Upper lobe of left lung (tissue), 6 donors: ENCODE results near the gene KRABD2.
"Not testable (repeated sequence)": the region's sequence is repeated elsewhere in the genome, so short reads cannot be mapped to it uniquely, and the experiment has no call there.

ENCODE experiments used
- ATAC-seq, 2 donors: fragments of 200-7000 bp; cut with Tn5 transposase; one replicate each; pipeline ENCODE4 v1.9.1; 2022; ENCODE audit warnings: mild to moderate bottlenecking in 2 of 2, moderate library complexity in 2 of 2; ENCODE audit not compliant: low FRiP score in 2 of 2
- DNase-seq, 2 donors: peaks; one replicate each; pipeline ENCODE4 v3.0.0-alpha.2; 2019 to 2020
- H3K27ac ChIP-seq, 4 donors: fragments of 200-600 bp; sonication (generic); one replicate each; pipeline ENCODE4 v1.5.1; 2016 to 2019
- H3K27me3 ChIP-seq, 4 donors: fragments of 200-600 bp; sonication (generic); one replicate each; pipeline ENCODE4 v1.5.1; 2017 to 2019
- H3K36me3 ChIP-seq, 4 donors: fragments of 200-600 bp; sonication (generic); one replicate each; pipeline ENCODE4 v1.5.1; 2016 to 2019
- H3K4me1 ChIP-seq, 4 donors: fragments of 200-600 bp; sonication (generic); one replicate each; pipeline ENCODE4 v1.5.1; 2018 to 2019
- H3K4me3 ChIP-seq, 4 donors: fragments of 200-600 bp; sonication (generic); one replicate each; pipeline ENCODE4 v1.5.1; 2017 to 2019; ENCODE audit warnings: mild to moderate bottlenecking in 2 of 4, moderate library complexity in 1 of 4
- H3K9me3 ChIP-seq, 4 donors: fragments of 200-600 bp; sonication (generic); one replicate each; pipeline ENCODE4 v1.5.1; 2018 to 2019
- EP300 ChIP-seq, 4 donors: sonication (generic); formaldehyde crosslinking; IDR thresholded peaks; one replicate each; pipeline ENCODE4 v1.5.1; 2017; ENCODE audit warnings: antibody characterized with exemption in 4 of 4, control low read depth in 2 of 4
- POLR2A ChIP-seq, 4 donors: fragments of 450-650 bp; IDR thresholded peaks; one replicate each; pipeline ENCODE4 v1.5.1; 2016 to 2017; ENCODE audit warnings: antibody characterized with exemption in 4 of 4, mild to moderate bottlenecking in 2 of 4
- POLR2AphosphoS5 ChIP-seq, 2 donors: sonication (generic); formaldehyde crosslinking; IDR thresholded peaks; one replicate each; pipeline ENCODE4 v1.5.1; 2017; ENCODE audit warnings: antibody characterized with exemption in 2 of 2
- WGBS, 2 donors: methylation state at CpG; one replicate each; pipeline ENCODE4 v1.1.5; 2017 to 2018; 5-methylcytosine and 5-hydroxymethylcytosine counted together
- TF ChIP-seq, protein P1 (sequence below), 6 experiments: fragments of 450-650 bp in 4 of 6; fragments of 200-600 bp in 2 of 6; sonication (generic) in 2 of 6; IDR thresholded peaks; one replicate each; pipeline ENCODE4 v1.5.1; 2016 to 2019; ENCODE audit warnings: antibody characterized with exemption in 6 of 6
- donor health status: DM: no; HTN: no; CAD: no; lungs with moderate emphysema.
- donor health status: DM: no; HTN: yes; CAD: no; lungs with severe emphysema.

Gene KRABD2

DNA sequence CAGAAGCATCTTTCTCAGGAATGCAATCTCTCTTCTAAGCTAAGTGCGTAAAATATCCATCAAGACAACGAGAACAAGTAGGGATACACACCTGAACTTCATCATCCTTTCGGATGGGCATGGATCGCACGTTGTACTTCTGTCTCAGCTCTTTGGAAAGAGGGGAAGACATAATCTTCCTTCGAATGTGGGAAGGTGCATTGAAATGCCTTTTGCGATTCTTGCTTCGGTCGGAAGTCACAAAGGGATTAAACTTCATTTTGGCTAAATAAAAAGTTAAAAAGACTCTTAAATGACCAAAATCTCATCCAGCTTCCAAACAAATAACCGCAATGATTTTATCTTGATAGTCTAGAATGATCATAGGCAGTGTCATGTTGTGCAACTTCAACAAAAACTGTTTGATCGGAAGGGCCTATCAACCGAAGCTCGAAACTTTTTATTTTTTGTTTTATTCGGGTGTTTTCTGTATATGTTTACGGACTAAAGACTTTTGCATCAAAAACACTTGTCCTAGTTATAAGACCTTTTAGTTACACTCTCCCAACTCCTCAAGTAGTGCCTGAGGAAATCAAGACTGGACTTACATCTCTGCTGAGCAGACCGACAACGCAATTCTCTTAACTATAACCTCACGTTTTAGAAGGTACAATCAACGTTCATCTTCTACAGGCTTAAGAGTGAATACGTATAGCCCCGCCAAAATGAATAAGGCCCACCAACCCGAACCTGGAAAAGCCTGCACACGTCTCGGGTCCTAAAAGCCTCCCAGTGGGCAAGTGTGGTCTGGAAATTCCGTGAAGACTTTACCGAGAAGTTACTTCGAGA, 5.8 kb upstream of the KRABD2 start:
- DNase-seq, result no peak
- H3K36me3 ChIP-seq, result peaks cover 27 to 47% (median 43%) of the 10 kb centered on the region in 4 donors
- H3K4me1 ChIP-seq, result peaks cover 40 to 43% (median 41%) of the 10 kb centered on the region in 4 donors
- no peaks in the 10 kb centered on the region for H3K9me3 ChIP-seq
- H3K4me3 ChIP-seq, result peak overlapping the region; percentile 67 to 97 (median 80)
- H3K27ac ChIP-seq, result peak overlapping the region; percentile 81 to 93 (median 90)
- ATAC-seq, result no peak
- TF ChIP-seq POLR2A (IDR thresholded peaks at IDR 0.05) (no peak), EP300 (IDR thresholded peaks at IDR 0.05) (no peak), POLR2AphosphoS5 (IDR thresholded peaks at IDR 0.05) (no peak)
- TF ChIP-seq, protein P1, sequence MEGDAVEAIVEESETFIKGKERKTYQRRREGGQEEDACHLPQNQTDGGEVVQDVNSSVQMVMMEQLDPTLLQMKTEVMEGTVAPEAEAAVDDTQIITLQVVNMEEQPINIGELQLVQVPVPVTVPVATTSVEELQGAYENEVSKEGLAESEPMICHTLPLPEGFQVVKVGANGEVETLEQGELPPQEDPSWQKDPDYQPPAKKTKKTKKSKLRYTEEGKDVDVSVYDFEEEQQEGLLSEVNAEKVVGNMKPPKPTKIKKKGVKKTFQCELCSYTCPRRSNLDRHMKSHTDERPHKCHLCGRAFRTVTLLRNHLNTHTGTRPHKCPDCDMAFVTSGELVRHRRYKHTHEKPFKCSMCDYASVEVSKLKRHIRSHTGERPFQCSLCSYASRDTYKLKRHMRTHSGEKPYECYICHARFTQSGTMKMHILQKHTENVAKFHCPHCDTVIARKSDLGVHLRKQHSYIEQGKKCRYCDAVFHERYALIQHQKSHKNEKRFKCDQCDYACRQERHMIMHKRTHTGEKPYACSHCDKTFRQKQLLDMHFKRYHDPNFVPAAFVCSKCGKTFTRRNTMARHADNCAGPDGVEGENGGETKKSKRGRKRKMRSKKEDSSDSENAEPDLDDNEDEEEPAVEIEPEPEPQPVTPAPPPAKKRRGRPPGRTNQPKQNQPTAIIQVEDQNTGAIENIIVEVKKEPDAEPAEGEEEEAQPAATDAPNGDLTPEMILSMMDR (IDR thresholded peaks at IDR 0.05), result no peak
- 17 to 21% methylated on average over 27 of the region's 27 CpGs for WGBS, 2 donors
- H3K27me3 ChIP-seq, result no peaks in the 10 kb centered on the region

DNA sequence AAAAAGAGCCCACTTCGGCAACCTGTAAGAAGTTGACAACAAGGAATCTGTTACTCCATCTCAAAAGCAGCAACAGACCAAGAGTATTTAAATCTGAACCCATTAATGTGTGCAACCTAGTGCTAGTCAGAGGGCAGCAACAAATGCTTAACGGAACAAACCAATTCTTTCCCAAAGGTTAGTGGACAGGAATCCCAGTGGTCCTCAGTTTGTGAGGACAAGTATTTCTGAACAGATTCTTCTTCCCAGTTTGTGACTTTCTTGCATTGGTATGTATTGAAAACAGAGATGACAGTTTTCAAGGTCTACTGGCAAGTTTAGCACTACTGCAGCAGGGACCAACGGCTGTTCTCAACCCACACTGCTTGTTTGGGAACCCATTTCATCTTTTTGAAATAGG, 3.5 kb upstream of the KRABD2 start:
- Histone ChIP-seq H3K4me1 (peaks cover 52 to 57% (median 54%) of the 10 kb centered on the region in 4 donors), H3K27ac (no peak overlapping the region), H3K4me3 (no peak overlapping the region), H3K27me3 (no peaks in the 10 kb centered on the region), H3K9me3 (no peaks in the 10 kb centered on the region), H3K36me3 (peaks cover 27 to 52% (median 49%) of the 10 kb centered on the region in 4 donors)
- TF ChIP-seq POLR2A (IDR thresholded peaks at IDR 0.05), result no peak
- TF ChIP-seq, protein P1 (IDR thresholded peaks at IDR 0.05), result no peak
- TF ChIP-seq POLR2AphosphoS5 (IDR thresholded peaks at IDR 0.05), result no peak
- TF ChIP-seq EP300 (IDR thresholded peaks at IDR 0.05), result no peak
- no peak for DNase-seq
- 65 to 67% methylated on average over 3 of the region's 3 CpGs for WGBS, 2 donors
- ATAC-seq, result no peak

DNA sequence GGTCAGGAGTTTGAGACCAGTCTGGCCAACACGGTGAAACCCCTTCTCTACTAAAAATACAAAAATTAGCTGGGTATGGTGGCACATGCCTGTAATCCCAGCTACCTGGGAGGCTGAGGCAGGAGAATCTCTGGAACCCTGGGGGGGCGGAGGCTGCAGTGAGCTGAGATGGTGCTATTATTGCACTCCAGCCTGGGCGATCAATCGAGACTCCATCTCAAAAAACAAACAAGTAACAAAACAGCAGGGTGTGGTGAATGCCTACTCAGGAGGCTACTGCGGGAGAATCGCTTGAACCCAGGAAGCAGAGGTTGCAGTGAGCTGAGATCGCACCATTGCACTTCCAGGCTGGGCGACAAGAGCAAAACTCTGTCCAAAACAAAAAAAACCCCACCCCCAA, 1.6 kb upstream of the KRABD2 start:
- peaks cover 27 to 52% (median 49%) of the 10 kb centered on the region in 4 donors for H3K36me3 ChIP-seq
- WGBS, 2 donors, result 84 to 91% methylated on average over 8 of the region's 8 CpGs
- H3K4me1 ChIP-seq, result peaks cover 42 to 46% (median 44%) of the 10 kb centered on the region in 4 donors

DNA sequence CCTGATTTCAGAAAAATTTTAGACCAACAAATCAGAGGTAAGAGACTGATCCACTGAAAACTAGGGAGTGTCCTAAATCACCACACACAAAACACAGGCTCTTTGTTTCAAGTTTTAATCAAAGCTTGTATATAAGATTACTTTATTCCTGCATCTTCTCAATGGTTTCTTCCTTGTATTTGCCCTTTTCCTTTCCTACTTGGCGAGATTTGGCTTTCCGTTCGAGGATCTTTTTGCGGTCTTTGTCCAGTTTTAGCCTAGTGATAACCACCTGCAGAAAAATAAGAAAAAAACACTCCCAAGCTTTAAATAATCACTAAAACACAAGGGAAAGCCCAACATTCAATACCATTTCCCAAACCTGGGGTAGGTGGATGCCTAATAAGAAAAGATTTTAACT, 918 bp upstream of the KRABD2 start:
- ATAC-seq, result no peak
- DNase-seq, result no peak
- H3K27me3 ChIP-seq, result no peaks in the 10 kb centered on the region
- no peaks in the 10 kb centered on the region for H3K9me3 ChIP-seq
- TF ChIP-seq, protein P1 (IDR thresholded peaks at IDR 0.05), result no peak
- TF ChIP-seq POLR2AphosphoS5 (IDR thresholded peaks at IDR 0.05), result no peak
- TF ChIP-seq EP300 (IDR thresholded peaks at IDR 0.05), result no peak
- TF ChIP-seq POLR2A (IDR thresholded peaks at IDR 0.05), result no peak
- H3K27ac ChIP-seq, result peak overlapping the region in 1 of 4 donors; percentile 84
- H3K36me3 ChIP-seq, result peaks cover 27 to 52% (median 49%) of the 10 kb centered on the region in 4 donors
- peaks cover 42 to 46% (median 44%) of the 10 kb centered on the region in 4 donors for H3K4me1 ChIP-seq
- 88 to 94% methylated on average over 4 of the region's 4 CpGs for WGBS, 2 donors
- H3K4me3 ChIP-seq, result no peak overlapping the region

More for the DNA sequence above, 1.6 kb upstream of the KRABD2 start:
- not testable (repeated sequence) for H3K27ac ChIP-seq, DNase-seq, H3K27me3 ChIP-seq, H3K4me3 ChIP-seq, H3K9me3 ChIP-seq, ATAC-seq

DNA sequence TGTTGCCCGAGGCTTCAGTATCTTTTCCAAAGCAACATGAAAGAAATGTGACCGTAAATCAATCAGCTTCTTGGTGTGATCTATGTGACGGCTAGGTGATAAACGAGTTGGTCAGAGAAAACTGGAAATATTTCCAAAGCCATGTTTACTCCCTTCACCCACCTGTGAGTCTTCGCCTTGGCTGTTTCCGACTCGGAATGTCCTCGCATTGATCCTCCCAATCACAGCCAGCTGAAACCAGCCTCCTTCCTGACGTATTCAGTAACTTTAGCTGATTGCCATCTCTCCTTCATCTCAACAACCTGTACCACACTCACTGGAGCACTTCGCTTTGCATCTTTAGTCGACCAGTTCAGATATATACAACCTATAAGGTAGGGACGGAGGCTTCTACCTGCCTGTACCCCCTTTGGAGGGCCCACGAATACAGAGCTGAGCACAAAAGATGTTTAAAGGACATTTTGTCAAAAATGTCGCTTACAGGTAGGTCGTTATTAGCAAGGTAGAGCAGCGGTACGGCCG, 705 bp downstream of the KRABD2 start:
- H3K9me3 ChIP-seq, result no peaks in the 10 kb centered on the region
- no peaks in the 10 kb centered on the region for H3K27me3 ChIP-seq
- H3K4me3 ChIP-seq, result peak overlapping the region; percentile 23 to 88 (median 82)
- no peak for DNase-seq
- peak overlapping the region; percentile 81 to 93 (median 88) for H3K27ac ChIP-seq
- no peak for TF ChIP-seq EP300 (IDR thresholded peaks at IDR 0.05)
- TF ChIP-seq, protein P1 (IDR thresholded peaks at IDR 0.05), result no peak
- TF ChIP-seq POLR2AphosphoS5 (IDR thresholded peaks at IDR 0.05), result no peak
- no peak for TF ChIP-seq POLR2A (IDR thresholded peaks at IDR 0.05)
- peak; percentile 6 to 58 for ATAC-seq
- WGBS, 2 donors, result 19 to 26% methylated on average over 18 of the region's 18 CpGs
- peaks cover 27 to 31% (median 28%) of the 10 kb centered on the region in 4 donors for H3K4me1 ChIP-seq
- H3K36me3 ChIP-seq, result peaks cover 24 to 44% (median 40%) of the 10 kb centered on the region in 4 donors

DNA sequence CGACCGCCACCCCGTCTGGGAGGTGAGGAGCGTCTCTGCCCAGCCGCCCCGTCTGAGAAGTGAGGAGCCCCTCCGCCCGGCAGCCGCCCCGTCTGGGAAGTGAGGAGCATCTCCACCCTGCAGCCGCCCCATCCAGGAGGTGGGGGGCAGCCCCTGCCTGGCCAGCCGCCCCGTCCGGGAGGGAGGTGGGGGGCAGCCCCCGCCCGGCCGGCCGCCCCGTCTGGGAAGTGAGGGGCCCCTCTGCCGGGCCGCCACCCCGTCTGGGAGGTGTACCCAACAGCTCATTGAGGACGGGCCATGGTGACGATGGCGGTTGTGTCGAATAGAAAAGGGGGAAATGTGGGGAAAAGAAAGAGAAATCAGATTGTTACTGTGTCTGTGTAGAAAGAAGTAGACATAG, 2.6 kb downstream of the KRABD2 start:
- not testable (repeated sequence) for H3K27me3 ChIP-seq, ATAC-seq, H3K9me3 ChIP-seq, H3K4me3 ChIP-seq, H3K27ac ChIP-seq
- 95% methylated on average over 20 to 26 of the region's 26 CpGs for WGBS, 2 donors
- DNase-seq, result peak in 1 of 2 donors; percentile 78
- Histone ChIP-seq H3K4me1 (peaks cover 17 to 21% (median 19%) of the 10 kb centered on the region in 4 donors), H3K36me3 (peaks cover 10 to 40% (median 27%) of the 10 kb centered on the region in 4 donors)
